ENCODE results near the gene TAPBP. TPM values are rescaled to one million over a fixed set of nuclear protein-coding genes. Genes with fewer than 3 reads are reported as not detected.

TAPBP gene
- total RNA-seq, 1 experiment from 2014 or later = 29.8 TPM

DNA sequence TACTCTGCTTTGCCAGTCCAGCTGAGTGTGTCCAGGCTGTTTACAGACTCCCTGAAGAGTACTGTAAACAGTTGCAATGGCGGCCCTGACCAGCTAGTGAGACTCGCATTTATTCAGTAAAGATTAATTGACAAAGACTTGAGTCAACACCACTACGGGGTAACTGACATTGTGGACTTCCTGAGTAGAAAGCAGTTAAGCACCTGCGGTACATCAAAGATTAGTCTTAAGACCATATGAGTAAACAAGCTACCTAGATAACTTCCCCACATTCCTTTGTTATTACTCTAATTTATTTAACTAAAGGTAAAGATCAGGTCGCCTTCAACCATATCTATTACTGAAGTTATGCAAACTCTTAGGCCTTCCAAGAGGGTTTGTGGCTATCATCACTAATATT lies 54.8 kb downstream of the TAPBP start:
- in situ Hi-C loops (cut with HindIII; ENCODE audit: low sequenced_read_pairs) = no loop called here
- DNase-seq (ENCODE audit: low spot score) = no peak

DNA sequence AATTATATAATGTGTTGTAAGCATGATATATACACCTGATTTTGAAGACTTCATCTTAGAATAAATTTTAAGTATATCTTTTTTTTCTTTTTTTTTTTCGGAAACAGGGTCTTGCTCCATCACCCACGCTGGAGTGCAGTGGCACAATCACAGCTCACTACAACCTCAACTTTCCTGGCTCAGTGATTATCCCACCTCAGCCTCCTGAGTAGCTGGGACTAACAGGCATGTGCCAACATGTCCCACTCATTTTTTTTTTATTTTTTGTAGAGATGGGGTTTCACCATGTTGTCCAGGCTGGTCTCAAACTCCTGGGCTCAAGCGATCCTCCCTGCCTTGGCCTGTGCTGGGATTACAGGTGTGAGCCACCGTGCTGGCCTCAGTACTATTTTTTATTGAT lies 59.3 kb downstream of the TAPBP start:
- in situ Hi-C loops (cut with HindIII; ENCODE audit: low sequenced_read_pairs) = no loop called here
- no peak for DNase-seq (ENCODE audit: low spot score)

DNA sequence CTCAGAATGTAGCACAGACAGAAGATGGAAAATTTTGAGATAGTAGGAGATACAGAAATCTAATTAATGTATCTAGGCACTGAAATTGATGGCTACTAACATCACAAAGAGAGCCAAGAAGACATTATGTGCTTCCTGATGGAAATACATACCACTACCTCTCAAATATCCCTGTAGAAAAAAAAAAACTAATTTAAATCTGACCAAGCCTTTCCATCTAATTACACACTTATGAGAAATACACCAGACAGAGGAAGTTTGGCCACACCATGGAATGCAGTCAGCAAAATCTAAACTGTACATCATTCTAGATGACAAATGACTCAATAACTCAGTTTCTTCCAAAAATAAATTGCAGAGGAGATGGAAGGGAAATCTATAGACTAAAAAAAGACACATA lies 61.1 kb downstream of the TAPBP start:
- in situ Hi-C loops (cut with HindIII; ENCODE audit: low sequenced_read_pairs) = no loop called here
- no peak for DNase-seq (ENCODE audit: low spot score)

DNA sequence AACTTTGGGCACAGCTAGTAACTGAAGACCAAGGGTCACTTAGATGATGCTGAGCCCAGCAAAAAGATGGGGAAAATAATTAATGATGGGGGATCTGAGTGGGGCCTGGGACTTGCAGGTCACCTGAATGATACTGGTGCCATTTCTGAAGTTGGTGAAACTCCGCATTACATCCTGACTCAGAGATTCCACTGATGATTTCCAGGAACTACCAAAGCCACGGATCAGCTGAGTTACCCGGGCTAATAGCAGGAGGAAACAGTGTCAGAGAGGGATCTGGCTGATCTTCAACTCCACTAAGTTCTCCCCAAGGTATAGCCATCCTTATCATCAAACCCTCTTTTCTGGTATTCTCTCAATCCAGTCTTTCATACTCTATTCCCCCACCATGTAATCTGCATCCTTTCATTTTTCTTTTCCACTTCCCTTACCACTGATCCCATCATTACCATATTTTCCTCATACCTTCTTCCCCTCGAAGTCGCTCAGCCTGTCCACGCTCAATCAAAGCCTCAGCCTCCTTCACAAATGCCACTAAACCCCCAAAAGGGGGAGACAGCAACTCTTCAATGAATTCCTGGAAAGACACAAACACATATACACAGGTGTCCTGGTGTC lies 62.4 kb downstream of the TAPBP start:
- DNase-seq (ENCODE audit: low spot score) = no peak
- in situ Hi-C loops (cut with HindIII; ENCODE audit: low sequenced_read_pairs) = no loop called here

DNA sequence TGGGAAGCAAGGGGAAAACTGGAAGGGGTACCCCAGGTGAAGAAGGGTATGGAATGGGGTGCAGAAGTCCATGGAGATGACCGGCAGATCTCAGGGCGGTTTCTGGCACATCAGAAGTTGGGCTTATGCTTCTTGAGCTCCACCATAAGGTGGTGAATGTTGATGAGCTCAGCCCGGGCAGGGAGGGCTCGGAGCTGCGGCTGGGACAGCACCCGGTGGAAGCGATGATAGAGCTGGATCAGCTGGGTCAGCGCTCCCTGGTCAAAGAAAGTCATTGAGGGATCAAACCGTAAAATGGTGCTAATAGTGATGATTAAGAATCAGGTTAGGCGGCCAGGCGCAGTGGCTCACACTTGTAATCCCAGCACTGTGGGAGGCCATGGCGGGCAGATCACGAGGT lies 63.1 kb downstream of the TAPBP start:
- no peak for DNase-seq (ENCODE audit: low spot score)
- in situ Hi-C loops (cut with HindIII; ENCODE audit: low sequenced_read_pairs) = no loop called here

- DNase-seq (ENCODE audit: low spot score) = no peak
- in situ Hi-C loops (cut with HindIII; ENCODE audit: low sequenced_read_pairs) = no loop called here
These were observed 63.9 kb downstream of the TAPBP start for GRCh38 chr6:33249732-33250630.

Other genes starting within 250 kb of the TAPBP start
- not detected in 2 replicates for gene HLA-DPA1, start 240.4 kb downstream of the TAPBP start, total RNA-seq (2014; rRNA removed; shearing (Covaris generic))
- not detected in 2 replicates for gene HLA-DPB1, start 238.1 kb downstream of the TAPBP start, total RNA-seq (2014; rRNA removed; shearing (Covaris generic))
- 7.0 and 10.4 TPM in 2 replicates for gene COL11A2, start 121.6 kb downstream of the TAPBP start, total RNA-seq (2014; rRNA removed; shearing (Covaris generic))
- 11.5 and 18.8 TPM in 2 replicates for gene RXRB, start 113.4 kb downstream of the TAPBP start, total RNA-seq (2014; rRNA removed; shearing (Covaris generic))
- gene SLC39A7, start 113.2 kb downstream of the TAPBP start, total RNA-seq (2014; rRNA removed; shearing (Covaris generic)) = 102 and 108 TPM in 2 replicates
- gene HSD17B8, start 109.4 kb downstream of the TAPBP start, total RNA-seq (2014; rRNA removed; shearing (Covaris generic)) = 13.3 and 18.2 TPM in 2 replicates
- gene RING1, start 105.6 kb downstream of the TAPBP start, total RNA-seq (2014; rRNA removed; shearing (Covaris generic)) = 51.2 and 53.3 TPM in 2 replicates
- 11.3 and 27.1 TPM in 2 replicates for gene VPS52, start 42.2 kb downstream of the TAPBP start, total RNA-seq (2014; rRNA removed; shearing (Covaris generic))
- 3,510 and 5,097 TPM in 2 replicates for gene RPS18, start 42.0 kb downstream of the TAPBP start, total RNA-seq (2014; rRNA removed; shearing (Covaris generic))
- 0.61 and 1.9 TPM in 2 replicates for gene B3GALT4, start 37.0 kb downstream of the TAPBP start, total RNA-seq (2014; rRNA removed; shearing (Covaris generic))
- gene WDR46, start 24.8 kb downstream of the TAPBP start, total RNA-seq (2014; rRNA removed; shearing (Covaris generic)) = 91.6 and 107 TPM in 2 replicates
- 131 and 154 TPM in 2 replicates for gene PFDN6, start 24.5 kb downstream of the TAPBP start, total RNA-seq (2014; rRNA removed; shearing (Covaris generic))
- gene RGL2, start 15.1 kb downstream of the TAPBP start, total RNA-seq (2014; rRNA removed; shearing (Covaris generic)) = 58.4 and 62.4 TPM in 2 replicates
- 12.8 and 17.1 TPM in 2 replicates for gene ZBTB22, start 3.7 kb upstream of the TAPBP start, total RNA-seq (2014; rRNA removed; shearing (Covaris generic))
- gene DAXX, start 8.9 kb upstream of the TAPBP start, total RNA-seq (2014; rRNA removed; shearing (Covaris generic)) = 49.3 and 66.2 TPM in 2 replicates
- 98.5 and 123 TPM in 2 replicates for gene KIFC1, start 77.7 kb upstream of the TAPBP start, total RNA-seq (2014; rRNA removed; shearing (Covaris generic))
- 26.0 and 38.0 TPM in 2 replicates for gene PHF1, start 96.9 kb upstream of the TAPBP start, total RNA-seq (2014; rRNA removed; shearing (Covaris generic))
- gene CUTA, start 104.0 kb upstream of the TAPBP start, total RNA-seq (2014; rRNA removed; shearing (Covaris generic)) = 304 and 376 TPM in 2 replicates
- 4.0 and 7.4 TPM in 2 replicates for gene SYNGAP1, start 106.0 kb upstream of the TAPBP start, total RNA-seq (2014; rRNA removed; shearing (Covaris generic))
- gene ZBTB9, start 140.5 kb upstream of the TAPBP start, total RNA-seq (2014; rRNA removed; shearing (Covaris generic)) = 20.0 and 25.1 TPM in 2 replicates

Measured in G401 (cell line).